Effector memory CD4-positive, alpha-beta T cell (primary cell): ENCODE data around the gene DNASE1L1.

ENCODE experiments used
- DNase-seq, 3 donors: peaks; one replicate each; pipeline ENCODE4 v3.0.0-alpha.2; 2020
- H3K27ac ChIP-seq: 2 replicates; pipeline ENCODE4 v1.7.0; 2013; ENCODE audit warnings: mild to moderate bottlenecking, low read length, moderate library complexity; ENCODE audit not compliant: insufficient read depth, poor library complexity, severe bottlenecking
- H3K27me3 ChIP-seq: replicated peaks from 2 replicates; pipeline ENCODE4 v1.7.0; 2013; ENCODE audit warnings: mild to moderate bottlenecking, low read length; ENCODE audit not compliant: insufficient read depth, control insufficient read depth, poor library complexity, severe bottlenecking
- H3K36me3 ChIP-seq: 2 replicates; pipeline ENCODE4 v1.7.0; 2013; ENCODE audit warnings: mild to moderate bottlenecking, low read length, moderate library complexity; ENCODE audit not compliant: control insufficient read depth, insufficient read depth
- H3K4me1 ChIP-seq: 2 replicates; pipeline ENCODE4 v1.7.0; 2013; ENCODE audit warnings: low read length, mild to moderate bottlenecking; ENCODE audit not compliant: control insufficient read depth, insufficient read depth, poor library complexity, severe bottlenecking
- H3K4me3 ChIP-seq: 2 replicates; pipeline ENCODE4 v1.7.0; 2013; ENCODE audit warnings: low read length, low read depth, mild to moderate bottlenecking; ENCODE audit not compliant: insufficient read depth, poor library complexity, severe bottlenecking
- H3K9me3 ChIP-seq: 2 replicates; pipeline ENCODE4 v1.7.0; 2013; ENCODE audit warnings: mild to moderate bottlenecking, low read length, moderate library complexity; ENCODE audit not compliant: control insufficient read depth

DNASE1L1 gene

GRCh38 chrX:154436983-154437752, 28.1 kb upstream of the DNASE1L1 start, which contains the start of gene GDI1:
GDI1 (plus strand) TSS chrX:154437154; CDS start chrX:154437255, 101 bp downstream.
- Histone ChIP-seq H3K27ac (peak within 1 kb of the TSS; percentile 68), H3K9me3 (no peaks in the 10 kb centered on the region), H3K27me3 (no peaks in the 10 kb centered on the region), H3K4me3 (peak within 1 kb of the TSS; percentile 57), H3K36me3 (peaks cover 9% of the 10 kb centered on the region), H3K4me1 (peaks cover 7% of the 10 kb centered on the region)
- DNase-seq = peak; percentile 45 to 62 (median 59)

- Histone ChIP-seq H3K36me3 (peaks cover 14% of the 10 kb centered on the region), H3K4me3 (no peak overlapping the region), H3K27me3 (no peaks in the 10 kb centered on the region), H3K4me1 (peaks cover 7% of the 10 kb centered on the region), H3K27ac (peak overlapping the region; percentile 68), H3K9me3 (no peaks in the 10 kb centered on the region)
- peak; percentile 46 to 56 (median 52) for DNase-seq
These were observed 27.4 kb upstream of the DNASE1L1 start for GRCh38 chrX:154436374-154436982.

- Histone ChIP-seq H3K27me3 (no peaks in the 10 kb centered on the region), H3K9me3 (no peaks in the 10 kb centered on the region), H3K4me3 (no peak overlapping the region), H3K4me1 (peaks cover 7% of the 10 kb centered on the region), H3K36me3 (peaks cover 14% of the 10 kb centered on the region), H3K27ac (no peak overlapping the region)
- no peak for DNase-seq
These were observed 26.2 kb upstream of the DNASE1L1 start for GRCh38 chrX:154435171-154435733.

GRCh38 chrX:154434394-154435168, 25.5 kb upstream of the DNASE1L1 start:
- Histone ChIP-seq H3K4me3 (no peak overlapping the region), H3K9me3 (no peaks in the 10 kb centered on the region), H3K27me3 (no peaks in the 10 kb centered on the region), H3K4me1 (peaks cover 7% of the 10 kb centered on the region), H3K27ac (no peak overlapping the region), H3K36me3 (peaks cover 12% of the 10 kb centered on the region)
- no peak for DNase-seq

GRCh38 chrX:154433605-154434004, 24.6 kb upstream of the DNASE1L1 start:
- peaks cover 7% of the 10 kb centered on the region for H3K4me1 ChIP-seq
- no peak for DNase-seq

GRCh38 chrX:154432210-154432609, 23.2 kb upstream of the DNASE1L1 start:
- Histone ChIP-seq H3K27me3 (no peaks in the 10 kb centered on the region), H3K4me3 (no peak overlapping the region), H3K27ac (no peak overlapping the region), H3K36me3 (peaks cover 12% of the 10 kb centered on the region), H3K9me3 (no peaks in the 10 kb centered on the region), H3K4me1 (peaks cover 3% of the 10 kb centered on the region)
- DNase-seq = no peak

More at GRCh38 chrX:154433605-154434004, 24.6 kb upstream of the DNASE1L1 start:
- Histone ChIP-seq H3K27ac (no peak overlapping the region), H3K4me3 (no peak overlapping the region), H3K27me3 (no peaks in the 10 kb centered on the region), H3K9me3 (no peaks in the 10 kb centered on the region), H3K36me3 (peaks cover 12% of the 10 kb centered on the region)

GRCh38 chrX:154431341-154431740, 22.3 kb upstream of the DNASE1L1 start:
- H3K36me3 ChIP-seq = peaks cover 12% of the 10 kb centered on the region
- H3K4me3 ChIP-seq = no peak overlapping the region
- H3K9me3 ChIP-seq = no peaks in the 10 kb centered on the region
- DNase-seq = no peak
- peaks cover 3% of the 10 kb centered on the region for H3K4me1 ChIP-seq
- H3K27ac ChIP-seq = no peak overlapping the region
- no peaks in the 10 kb centered on the region for H3K27me3 ChIP-seq

- DNase-seq = no peak
- Histone ChIP-seq H3K27ac (no peak overlapping the region), H3K4me3 (no peak overlapping the region)
These were observed 21.9 kb upstream of the DNASE1L1 start for GRCh38 chrX:154430916-154431315.

GRCh38 chrX:154430479-154430878, 21.4 kb upstream of the DNASE1L1 start:
- H3K36me3 ChIP-seq = peaks cover 12% of the 10 kb centered on the region

More at GRCh38 chrX:154430916-154431315, 21.9 kb upstream of the DNASE1L1 start:
- Histone ChIP-seq H3K36me3 (peaks cover 12% of the 10 kb centered on the region), H3K27me3 (no peaks in the 10 kb centered on the region), H3K9me3 (no peaks in the 10 kb centered on the region), H3K4me1 (peaks cover 3% of the 10 kb centered on the region)

More at GRCh38 chrX:154430479-154430878, 21.4 kb upstream of the DNASE1L1 start:
- DNase-seq = no peak
- Histone ChIP-seq H3K27me3 (no peaks in the 10 kb centered on the region), H3K27ac (no peak overlapping the region), H3K4me3 (no peak overlapping the region), H3K4me1 (peaks cover 3% of the 10 kb centered on the region), H3K9me3 (no peaks in the 10 kb centered on the region)
